Subcutaneous adipose tissue (tissue), 4 donors: ENCODE measurements around the gene MYT1. TPM values are rescaled to one million over a fixed set of nuclear protein-coding genes. Genes with fewer than 3 reads are reported as not detected.

Source experiments
- CTCF ChIP-seq: fragments of 450-650 bp; IDR thresholded peaks from one replicate; pipeline ENCODE4 v1.5.1; 2016; ENCODE audit warnings: low read depth, mild to moderate bottlenecking, control low read depth, antibody characterized with exemption, moderate library complexity
- total RNA-seq, 4 donors: library from RNA; depleted of rRNA; stranded (reverse); fragments of >200 nt; gene quantifications; one replicate each; pipeline ENCODE4 v1.1.0, GENCODE V29; 2016

Gene MYT1
- total RNA-seq, 4 donors from 2014 or later, result not detected

GRCh38 chr20:64143018-64143801, 21.0 kb upstream of the MYT1 start:
- no peak for TF ChIP-seq CTCF

DNA sequence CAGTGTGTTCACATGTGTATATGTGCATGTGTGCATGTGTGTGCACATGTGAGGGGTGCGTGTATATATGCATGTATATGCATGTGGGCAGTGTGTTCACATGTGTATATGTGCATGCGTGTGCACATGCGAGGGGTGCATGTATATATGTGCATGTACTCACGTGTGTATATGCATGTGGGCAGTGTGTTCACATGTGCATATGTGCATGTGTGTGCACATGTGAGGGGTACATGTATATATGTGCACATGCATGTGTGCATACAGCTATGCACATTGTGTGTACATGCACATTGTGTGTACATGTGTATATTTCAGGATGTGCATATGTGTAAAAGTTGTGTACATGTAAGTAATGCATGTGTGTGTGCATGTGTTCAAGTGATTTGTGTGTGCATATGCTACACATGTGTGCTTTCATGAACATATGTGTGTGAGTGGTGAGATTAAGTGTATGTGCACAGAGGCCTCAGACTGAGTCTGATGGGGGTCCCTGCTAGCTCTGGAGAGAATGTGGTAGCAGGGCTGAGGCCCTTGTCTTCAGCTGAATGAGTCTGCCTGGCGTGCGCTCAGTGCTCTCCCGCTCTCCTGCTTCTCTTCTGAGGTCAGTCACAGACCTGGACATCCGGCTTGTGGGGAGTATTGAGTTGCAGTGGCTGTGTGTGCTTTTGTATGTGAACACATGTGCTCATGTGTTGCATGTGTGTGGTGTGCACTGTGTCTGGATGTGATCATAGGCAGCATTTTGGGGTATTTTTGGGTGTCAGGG, 19.9 kb upstream of the MYT1 start:
- no peak for TF ChIP-seq CTCF

- TF ChIP-seq CTCF, result no peak
Measured at GRCh38 chr20:64145458-64146300, 18.6 kb upstream of the MYT1 start.

DNA sequence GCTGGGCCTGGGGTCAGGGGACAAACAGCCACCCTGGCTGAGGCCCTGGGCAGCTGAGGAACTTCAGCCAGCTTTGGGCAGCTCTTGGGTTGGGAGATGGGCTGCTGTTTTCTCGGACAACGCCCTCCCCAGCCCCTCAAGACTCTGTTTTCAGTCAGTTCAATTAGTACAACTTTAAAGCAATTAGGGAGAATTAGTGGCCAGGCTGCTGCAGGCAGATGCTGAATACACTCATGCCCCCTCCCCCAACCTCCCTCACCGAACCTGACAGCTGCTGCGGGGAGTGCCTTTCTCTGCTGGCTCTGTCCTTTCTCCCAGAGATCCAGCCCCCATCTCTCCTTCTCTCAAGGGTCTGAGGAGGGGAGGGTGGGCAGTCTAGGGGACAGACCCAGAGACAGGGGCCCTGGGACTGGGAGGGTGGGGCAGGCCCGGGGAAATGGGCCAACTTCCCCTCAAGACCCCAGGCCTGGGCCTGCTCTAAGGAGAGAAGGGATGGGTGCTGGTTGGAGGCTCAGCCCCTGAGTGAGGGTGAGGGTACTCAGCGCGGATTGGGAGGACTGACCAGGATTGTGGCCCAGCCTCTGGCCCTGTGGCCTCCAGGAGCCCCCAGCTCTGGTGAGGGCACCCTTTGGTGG, 17.8 kb upstream of the MYT1 start:
- TF ChIP-seq CTCF, result no peak

GRCh38 chr20:64146936-64147477, 17.2 kb upstream of the MYT1 start:
- no peak for TF ChIP-seq CTCF

DNA sequence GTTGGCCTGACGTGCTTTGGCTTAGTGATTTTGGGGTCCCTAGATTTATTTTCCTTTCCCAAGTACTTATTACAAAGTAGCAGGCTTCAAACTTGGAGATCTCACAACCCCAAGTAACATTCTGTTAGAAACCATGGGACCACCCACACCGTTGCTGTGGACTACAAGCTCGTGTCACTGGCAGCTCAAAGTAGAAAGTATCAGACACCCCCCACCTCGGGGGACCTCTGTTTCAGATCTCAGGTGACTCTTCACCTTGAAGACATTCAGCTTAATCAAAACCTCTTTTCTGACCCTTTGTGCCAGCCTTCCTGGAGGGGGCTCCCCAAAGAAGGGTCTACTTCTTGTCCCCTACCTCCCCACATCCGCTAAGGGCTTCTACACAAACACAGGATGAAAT, 15.7 kb upstream of the MYT1 start:
- TF ChIP-seq CTCF, result no peak
